Left lung (tissue), 10 donors: ENCODE data around the gene ARX. TPM values are rescaled to one million over a fixed set of nuclear protein-coding genes. Genes with fewer than 3 reads are reported as not detected.

Source experiments
- ATAC-seq: fragments of 200-7000 bp; cut with Tn5 transposase; one replicate; pipeline ENCODE4 v1.9.1; 2020; ENCODE audit warnings: moderate library complexity
- DNase-seq, 4 donors: peaks; one replicate each; pipeline ENCODE4 v3.0.0-alpha.2; 2013 to 2020
- H3K27ac ChIP-seq, 2 donors: fragments of 200-600 bp; sonication (generic) in 1 of 2; one replicate each; pipeline versions ENCODE4 v1.5.0 to v1.8.0; 2020 to 2021
- H3K27me3 ChIP-seq, 2 donors: fragments of 200-600 bp; sonication (generic) in 1 of 2; one replicate each; pipeline versions ENCODE4 v1.5.0 to v1.8.0; 2020 to 2021
- H3K36me3 ChIP-seq, 2 donors: fragments of 200-600 bp; sonication (generic) in 1 of 2; one replicate each; pipeline versions ENCODE4 v1.5.0 to v1.8.0; 2020 to 2021
- H3K4me1 ChIP-seq, 2 donors: fragments of 200-600 bp; one replicate each; pipeline ENCODE4 v1.8.0; 2021
- H3K4me3 ChIP-seq, 2 donors: fragments of 200-600 bp; sonication (generic) in 1 of 2; one replicate each; pipeline versions ENCODE4 v1.5.0 to v1.8.0; 2020 to 2021; ENCODE audit warnings: mild to moderate bottlenecking in 1 of 2
- H3K9me3 ChIP-seq, 2 donors: fragments of 200-600 bp; sonication (generic) in 1 of 2; one replicate each; pipeline versions ENCODE4 v1.5.0 to v1.8.0; 2020 to 2021
- intact Hi-C, 2 donors: fragments of 100-400 bp; cut with DNase I; formaldehyde crosslinking; loops; one replicate each; pipeline versions ENCODE4 v1.11.2 to v1.14.2; 2022
- polyA plus RNA-seq, 6 donors: library from polyadenylated mRNA; unstranded; fragments of 120-200 nt; gene quantifications; one replicate each; pipeline ENCODE4 v1.2.1, GENCODE V29; 2013; ENCODE audit not compliant: insufficient read length in 6 of 6
- total RNA-seq, 2 donors: library from RNA; stranded (reverse); fragmentation: NEBNext Ultra II Directional; extraction: Animal tissue kit (Norgen Biotek cat#: 25700); gene quantifications; one replicate each; pipeline ENCODE4 v1.2.1, GENCODE V29; 2021
- TF ChIP-seq, protein P1 (sequence below), 2 donors: fragments of 200-600 bp; sonication (generic) in 1 of 2; IDR thresholded peaks; one replicate each; pipeline versions ENCODE4 v1.5.0 to v1.8.0; 2021; ENCODE audit warnings: antibody characterized with exemption in 2 of 2
- donor health status: DM: no; HTN: yes; CAD: no.
- donor health status: DM: no; HTN: no; CAD: no.

Gene ARX
- total and polyA plus RNA-seq, 8 donors: 0.07 to 0.41 (median 0.13) TPM; not detected in 1

GRCh38 chrX:24956828-24957227 is 58.9 kb downstream of the ARX start:
- TF ChIP-seq, protein P1, sequence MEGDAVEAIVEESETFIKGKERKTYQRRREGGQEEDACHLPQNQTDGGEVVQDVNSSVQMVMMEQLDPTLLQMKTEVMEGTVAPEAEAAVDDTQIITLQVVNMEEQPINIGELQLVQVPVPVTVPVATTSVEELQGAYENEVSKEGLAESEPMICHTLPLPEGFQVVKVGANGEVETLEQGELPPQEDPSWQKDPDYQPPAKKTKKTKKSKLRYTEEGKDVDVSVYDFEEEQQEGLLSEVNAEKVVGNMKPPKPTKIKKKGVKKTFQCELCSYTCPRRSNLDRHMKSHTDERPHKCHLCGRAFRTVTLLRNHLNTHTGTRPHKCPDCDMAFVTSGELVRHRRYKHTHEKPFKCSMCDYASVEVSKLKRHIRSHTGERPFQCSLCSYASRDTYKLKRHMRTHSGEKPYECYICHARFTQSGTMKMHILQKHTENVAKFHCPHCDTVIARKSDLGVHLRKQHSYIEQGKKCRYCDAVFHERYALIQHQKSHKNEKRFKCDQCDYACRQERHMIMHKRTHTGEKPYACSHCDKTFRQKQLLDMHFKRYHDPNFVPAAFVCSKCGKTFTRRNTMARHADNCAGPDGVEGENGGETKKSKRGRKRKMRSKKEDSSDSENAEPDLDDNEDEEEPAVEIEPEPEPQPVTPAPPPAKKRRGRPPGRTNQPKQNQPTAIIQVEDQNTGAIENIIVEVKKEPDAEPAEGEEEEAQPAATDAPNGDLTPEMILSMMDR (IDR thresholded peaks at IDR 0.05): no peak
- no peaks in the 10 kb centered on the region for H3K4me1 ChIP-seq
- no peak overlapping the region for H3K27ac ChIP-seq
- DNase-seq (no peak), ATAC-seq (no peak)
- no peaks in the 10 kb centered on the region for H3K27me3 ChIP-seq
- H3K4me3 ChIP-seq: no peak overlapping the region
- no peaks in the 10 kb centered on the region for H3K36me3 ChIP-seq
- intact Hi-C loops: no loop called here
- H3K9me3 ChIP-seq: no peaks in the 10 kb centered on the region

DNA sequence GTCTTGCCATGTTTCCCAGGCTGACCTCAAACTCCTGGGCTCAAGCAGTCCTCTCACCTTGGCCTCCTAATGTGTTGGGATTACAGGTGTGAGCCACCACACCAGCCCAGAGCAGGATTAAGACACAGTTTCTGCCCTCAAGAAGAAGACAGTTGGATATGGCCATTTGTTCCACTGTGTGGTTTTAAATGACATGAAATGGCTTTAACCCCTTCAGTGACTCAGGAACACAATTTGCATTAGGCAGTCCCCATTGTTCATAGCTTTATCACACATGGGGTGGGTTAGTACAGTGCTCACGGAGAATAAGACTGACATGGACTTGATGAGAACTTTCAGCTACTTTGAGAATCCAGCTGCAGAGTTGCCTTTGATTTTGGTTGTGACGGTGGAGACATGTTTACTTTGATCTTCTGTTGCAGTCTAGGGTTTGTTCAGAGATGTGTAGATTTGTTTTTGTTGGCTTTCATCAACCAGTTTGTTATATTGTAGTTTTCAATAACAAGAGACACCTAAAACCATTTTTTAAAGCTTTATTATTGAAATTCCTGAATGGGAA is 60.3 kb downstream of the ARX start:
- no peaks in the 10 kb centered on the region for H3K9me3 ChIP-seq
- H3K4me1 ChIP-seq: no peaks in the 10 kb centered on the region
- DNase-seq: no peak
- no peak for ATAC-seq
- no peak overlapping the region for H3K4me3 ChIP-seq
- H3K27ac ChIP-seq: no peak overlapping the region
- intact Hi-C loops: no loop called here
- no peaks in the 10 kb centered on the region for H3K27me3 ChIP-seq
- TF ChIP-seq, protein P1 (IDR thresholded peaks at IDR 0.05): no peak
- H3K36me3 ChIP-seq: no peaks in the 10 kb centered on the region

- Histone ChIP-seq H3K9me3 (no peaks in the 10 kb centered on the region), H3K27ac (no peak overlapping the region), H3K27me3 (no peaks in the 10 kb centered on the region), H3K4me3 (no peak overlapping the region), H3K4me1 (no peaks in the 10 kb centered on the region), H3K36me3 (no peaks in the 10 kb centered on the region)
- intact Hi-C loops: no loop called here
- DNase-seq (no peak), ATAC-seq (no peak)
- TF ChIP-seq, protein P1 (IDR thresholded peaks at IDR 0.05): no peak
These were observed 61.0 kb downstream of the ARX start for GRCh38 chrX:24954732-24955131.
